ENCODE measurements around the gene CYTH2. TPM values are rescaled to one million over a fixed set of nuclear protein-coding genes. Genes with fewer than 3 reads are reported as not detected.

The CYTH2 gene
- polyA plus RNA-seq, 4 donors = 44.3 to 55.1 (median 54.8) TPM

- H3K4me1 ChIP-seq (ENCODE audit: control insufficient read depth in 3 of 3, insufficient read depth in 2 of 3, low read depth in 1 of 3, low read length in 2 of 3) = peaks cover 0 to 31% (median 5%) of the 10 kb centered on the region in 3 donors
- no peaks in the 10 kb centered on the region for H3K9me3 ChIP-seq (ENCODE audit: control insufficient read depth in 2 of 2, insufficient read depth in 1 of 2, low read depth in 1 of 2, low read length in 1 of 2)
- H3K27ac ChIP-seq (ENCODE audit: low read depth in 1 of 3, low read length in 2 of 3) = no peak overlapping the region
- H3K4me3 ChIP-seq (ENCODE audit: low read depth in 1 of 3, low read length in 3 of 3) = peak overlapping the region in 1 of 3 donors; percentile 17
- FAIRE-seq (no peak), DNase-seq (no peak)
- H3K27me3 ChIP-seq (ENCODE audit: control insufficient read depth in 3 of 3, insufficient read depth in 3 of 3, low read length in 3 of 3) = peaks cover 0 to 23% (median 0%) of the 10 kb centered on the region in 3 donors
- WGBS, 3 donors = 43 to 69% (median 56%) methylated on average over 23 to 59 of the region's 59 CpGs
- H3K36me3 ChIP-seq (ENCODE audit: control insufficient read depth in 3 of 3, insufficient read depth in 2 of 3, low read depth in 1 of 3, low read length in 3 of 3) = no peaks in the 10 kb centered on the region
Measured at GRCh38 chr19:48498595-48499311, 29.6 kb downstream of the CYTH2 start.

GRCh38 chr19:48499316-48500090 lies 30.3 kb downstream of the CYTH2 start:
- no peak for FAIRE-seq
- no peak overlapping the region for H3K27ac ChIP-seq (ENCODE audit: low read depth in 1 of 3, low read length in 2 of 3)
- peaks cover 0 to 23% (median 0%) of the 10 kb centered on the region in 3 donors for H3K27me3 ChIP-seq (ENCODE audit: control insufficient read depth in 3 of 3, insufficient read depth in 3 of 3, low read length in 3 of 3)
- H3K9me3 ChIP-seq (ENCODE audit: control insufficient read depth in 2 of 2, insufficient read depth in 1 of 2, low read depth in 1 of 2, low read length in 1 of 2) = no peaks in the 10 kb centered on the region
- WGBS, 3 donors = 54 to 72% (median 56%) methylated on average over 29 to 44 of the region's 44 CpGs
- H3K4me3 ChIP-seq (ENCODE audit: low read depth in 1 of 3, low read length in 3 of 3) = no peak overlapping the region
- peaks cover 0 to 31% (median 5%) of the 10 kb centered on the region in 3 donors for H3K4me1 ChIP-seq (ENCODE audit: control insufficient read depth in 3 of 3, insufficient read depth in 2 of 3, low read depth in 1 of 3, low read length in 2 of 3)
- H3K36me3 ChIP-seq (ENCODE audit: control insufficient read depth in 3 of 3, insufficient read depth in 2 of 3, low read depth in 1 of 3, low read length in 3 of 3) = no peaks in the 10 kb centered on the region
- peak in 1 of 2 donors; percentile 4 for DNase-seq

GRCh38 chr19:48500830-48501493 lies 31.8 kb downstream of the CYTH2 start:
- Histone ChIP-seq H3K27ac (ENCODE audit: low read depth in 1 of 3, low read length in 2 of 3) (peak overlapping the region; percentile 53 to 68 (median 64)), H3K36me3 (ENCODE audit: control insufficient read depth in 3 of 3, insufficient read depth in 2 of 3, low read depth in 1 of 3, low read length in 3 of 3) (no peaks in the 10 kb centered on the region), H3K4me1 (ENCODE audit: control insufficient read depth in 3 of 3, insufficient read depth in 2 of 3, low read depth in 1 of 3, low read length in 2 of 3) (peaks cover 0 to 25% (median 5%) of the 10 kb centered on the region in 3 donors), H3K27me3 (ENCODE audit: control insufficient read depth in 3 of 3, insufficient read depth in 3 of 3, low read length in 3 of 3) (peaks cover 0 to 23% (median 0%) of the 10 kb centered on the region in 3 donors), H3K4me3 (ENCODE audit: low read depth in 1 of 3, low read length in 3 of 3) (peak overlapping the region in 2 of 3 donors; percentile 37 to 59), H3K9me3 (ENCODE audit: control insufficient read depth in 2 of 2, insufficient read depth in 1 of 2, low read depth in 1 of 2, low read length in 1 of 2) (no peaks in the 10 kb centered on the region)
- 37 to 44% (median 43%) methylated on average over 25 to 32 of the region's 32 CpGs for WGBS, 3 donors
- FAIRE-seq (no peak), DNase-seq (no peak)

- FAIRE-seq (no peak), DNase-seq (peak; percentile 98)
- peaks cover 0 to 2% (median 0%) of the 10 kb centered on the region in 3 donors for H3K36me3 ChIP-seq (ENCODE audit: control insufficient read depth in 3 of 3, insufficient read depth in 2 of 3, low read depth in 1 of 3, low read length in 3 of 3)
- WGBS, 3 donors = 2 to 4% (median 3%) methylated on average over 10 to 20 of the region's 20 CpGs
- H3K27me3 ChIP-seq (ENCODE audit: control insufficient read depth in 3 of 3, insufficient read depth in 3 of 3, low read length in 3 of 3) = peaks cover 0 to 23% (median 0%) of the 10 kb centered on the region in 3 donors
- peaks cover 0 to 25% (median 5%) of the 10 kb centered on the region in 3 donors for H3K4me1 ChIP-seq (ENCODE audit: control insufficient read depth in 3 of 3, insufficient read depth in 2 of 3, low read depth in 1 of 3, low read length in 2 of 3)
- H3K27ac ChIP-seq (ENCODE audit: low read depth in 1 of 3, low read length in 2 of 3) = peak overlapping the region; percentile 53 to 68 (median 64)
- H3K9me3 ChIP-seq (ENCODE audit: control insufficient read depth in 2 of 2, insufficient read depth in 1 of 2, low read depth in 1 of 2, low read length in 1 of 2) = no peaks in the 10 kb centered on the region
- H3K4me3 ChIP-seq (ENCODE audit: low read depth in 1 of 3, low read length in 3 of 3) = peak overlapping the region in 2 of 3 donors; percentile 37 to 59
Measured at GRCh38 chr19:48501494-48502349, 32.6 kb downstream of the CYTH2 start.

- Histone ChIP-seq H3K27me3 (ENCODE audit: control insufficient read depth in 3 of 3, insufficient read depth in 3 of 3, low read length in 3 of 3) (peaks cover 0 to 23% (median 0%) of the 10 kb centered on the region in 3 donors), H3K27ac (ENCODE audit: low read depth in 1 of 3, low read length in 2 of 3) (peak overlapping the region in 1 of 3 donors; percentile 48), H3K9me3 (ENCODE audit: control insufficient read depth in 2 of 2, insufficient read depth in 1 of 2, low read depth in 1 of 2, low read length in 1 of 2) (no peaks in the 10 kb centered on the region), H3K4me1 (ENCODE audit: control insufficient read depth in 3 of 3, insufficient read depth in 2 of 3, low read depth in 1 of 3, low read length in 2 of 3) (peaks cover 0 to 18% (median 5%) of the 10 kb centered on the region in 3 donors), H3K4me3 (ENCODE audit: low read depth in 1 of 3, low read length in 3 of 3) (peak overlapping the region in 1 of 3 donors; percentile 34), H3K36me3 (ENCODE audit: control insufficient read depth in 3 of 3, insufficient read depth in 2 of 3, low read depth in 1 of 3, low read length in 3 of 3) (peaks cover 0 to 2% (median 0%) of the 10 kb centered on the region in 3 donors)
- WGBS, 3 donors = 24 to 29% (median 25%) methylated on average over 27 of the region's 27 CpGs
- FAIRE-seq (no peak), DNase-seq (no peak)
Measured at GRCh38 chr19:48502350-48503018, 33.3 kb downstream of the CYTH2 start.

GRCh38 chr19:48506138-48506733 lies 37.1 kb downstream of the CYTH2 start:
- 87 to 96% (median 94%) methylated on average over 5 of the region's 5 CpGs for WGBS, 3 donors
- Histone ChIP-seq H3K9me3 (ENCODE audit: control insufficient read depth in 2 of 2, insufficient read depth in 1 of 2, low read depth in 1 of 2, low read length in 1 of 2) (peaks cover 0 to 5% of the 10 kb centered on the region in 2 donors), H3K27me3 (ENCODE audit: control insufficient read depth in 3 of 3, insufficient read depth in 3 of 3, low read length in 3 of 3) (peaks cover 0 to 21% (median 0%) of the 10 kb centered on the region in 3 donors), H3K4me1 (ENCODE audit: control insufficient read depth in 3 of 3, insufficient read depth in 2 of 3, low read depth in 1 of 3, low read length in 2 of 3) (peaks cover 0 to 12% (median 2%) of the 10 kb centered on the region in 3 donors), H3K27ac (ENCODE audit: low read depth in 1 of 3, low read length in 2 of 3) (no peak overlapping the region), H3K36me3 (ENCODE audit: control insufficient read depth in 3 of 3, insufficient read depth in 2 of 3, low read depth in 1 of 3, low read length in 3 of 3) (peaks cover 0 to 2% (median 0%) of the 10 kb centered on the region in 3 donors), H3K4me3 (ENCODE audit: low read depth in 1 of 3, low read length in 3 of 3) (no peak overlapping the region)
- FAIRE-seq = no peak
- DNase-seq = peak in 1 of 2 donors; percentile 72

- Histone ChIP-seq H3K27me3 (ENCODE audit: control insufficient read depth in 3 of 3, insufficient read depth in 3 of 3, low read length in 3 of 3) (peaks cover 0 to 37% (median 11%) of the 10 kb centered on the region in 3 donors), H3K27ac (ENCODE audit: low read depth in 1 of 3, low read length in 2 of 3) (no peak overlapping the region), H3K4me3 (ENCODE audit: low read depth in 1 of 3, low read length in 3 of 3) (no peak overlapping the region), H3K9me3 (ENCODE audit: control insufficient read depth in 2 of 2, insufficient read depth in 1 of 2, low read depth in 1 of 2, low read length in 1 of 2) (peaks cover 0 to 5% of the 10 kb centered on the region in 2 donors), H3K36me3 (ENCODE audit: control insufficient read depth in 3 of 3, insufficient read depth in 2 of 3, low read depth in 1 of 3, low read length in 3 of 3) (peaks cover 0 to 2% (median 0%) of the 10 kb centered on the region in 3 donors), H3K4me1 (ENCODE audit: control insufficient read depth in 3 of 3, insufficient read depth in 2 of 3, low read depth in 1 of 3, low read length in 2 of 3) (peaks cover 0 to 5% (median 0%) of the 10 kb centered on the region in 3 donors)
- no peak for FAIRE-seq
- no peak for DNase-seq
- 79 to 92% (median 88%) methylated on average over 7 of the region's 7 CpGs for WGBS, 3 donors
Measured at GRCh38 chr19:48507911-48508439, 38.8 kb downstream of the CYTH2 start.
